ENCODE measurements around the gene CDH15. TPM values are rescaled to one million over a fixed set of nuclear protein-coding genes. Genes with fewer than 3 reads are reported as not detected.

CDH15 gene
- total and polyA plus RNA-seq, 2 of the 13 experiments (the other 11 are each of a cell fraction or from before 2014, with no cell fraction given) = 0.74 to 2.2 TPM

- TF ChIP-seq MAX (IDR thresholded peaks at IDR 0.05) = peak; percentile 53
- no peak for TF ChIP-seq RORA (CRISPR knock-in tag; IDR thresholded peaks at IDR 0.05)
- no peak for TF ChIP-seq PRDM15 (CRISPR knock-in tag; IDR thresholded peaks at IDR 0.05)
- peak; percentile 75; the same call in 1 of the 2 replicates for TF ChIP-seq HNRNPL (IDR thresholded peaks at IDR 0.05; ENCODE audit: low read depth, low read length)
- TF ChIP-seq RAD21 (CRISPR knock-in tag; IDR thresholded peaks at IDR 0.05) = 0 out of 2 replicates have a peak, but pooled peaks have one; percentile 5
- peak; percentile 17; the same call in 1 of the 2 replicates for TF ChIP-seq ETV5 (CRISPR knock-in tag; IDR thresholded peaks at IDR 0.05; ENCODE audit: borderline replicate concordance)
- no peak for TF ChIP-seq ZNF34 (CRISPR knock-in tag; IDR thresholded peaks at IDR 0.05; ENCODE audit: borderline replicate concordance)
- no peak for TF ChIP-seq ZZZ3 (CRISPR knock-in tag; IDR thresholded peaks at IDR 0.05; ENCODE audit: borderline replicate concordance)
- 0 out of 2 replicates have a peak, but pooled peaks have one; percentile 18 for TF ChIP-seq NFKB2 (CRISPR knock-in tag; IDR thresholded peaks at IDR 0.05; ENCODE audit: borderline replicate concordance)
- no peak for TF ChIP-seq ARHGAP35 (CRISPR knock-in tag; IDR thresholded peaks at IDR 0.05; ENCODE audit: borderline replicate concordance)
- TF ChIP-seq PATZ1 (CRISPR knock-in tag; IDR thresholded peaks at IDR 0.05) = 0 out of 2 replicates have a peak, but pooled peaks have one; percentile 1
- TF ChIP-seq HNRNPLL (IDR thresholded peaks at IDR 0.05; ENCODE audit: low read depth, low read length, poor library complexity, severe bottlenecking) = peak; percentile 5
- 0 out of 2 replicates have a peak, but pooled peaks have one; percentile 5 for TF ChIP-seq PHF20 (CRISPR knock-in tag; IDR thresholded peaks at IDR 0.05)
- TF ChIP-seq ZNF547 (CRISPR knock-in tag; IDR thresholded peaks at IDR 0.05) = peak; percentile 57; the same call in 1 of the 2 replicates
- 0 out of 2 replicates have a peak, but pooled peaks have one; percentile 2 for TF ChIP-seq CTCF (CRISPR knock-in tag; IDR thresholded peaks at IDR 0.05)
- TF ChIP-seq POLR2G (IDR thresholded peaks at IDR 0.05; ENCODE audit: low read depth, low read length) = peak; percentile 35; the same call in 1 of the 2 replicates
- 0 out of 2 replicates have a peak, but pooled peaks have one; percentile 1 for TF ChIP-seq ARNT2 (CRISPR knock-in tag; IDR thresholded peaks at IDR 0.05; ENCODE audit: low read depth)
- peak; percentile 7 for TF ChIP-seq MED8 (CRISPR knock-in tag; IDR thresholded peaks at IDR 0.05; ENCODE audit: insufficient replicate concordance)
- 0 out of 2 replicates have a peak, but pooled peaks have one; percentile 14 for TF ChIP-seq ZNF557 (CRISPR knock-in tag; IDR thresholded peaks at IDR 0.05)
- TF ChIP-seq DR1 (CRISPR knock-in tag; IDR thresholded peaks at IDR 0.05) = 0 out of 2 replicates have a peak, but pooled peaks have one; percentile 5
Measured at GRCh38 chr16:89199241-89200123, 27.9 kb downstream of the CDH15 start (continued).
